HUDEP-2 (cell line): ENCODE measurements around the gene M1AP.
"Not testable (repeated sequence)": the region's sequence is repeated elsewhere in the genome, so short reads cannot be mapped to it uniquely, and the experiment has no call there.

Experiments
- DNase-seq, 76 experiments: peaks; one replicate each; lab custom pipeline; 2025; ENCODE audit not compliant: unreplicated experiment in 76 of 76; lab: John Stamatoyannopoulos, UW

Gene M1AP

DNA sequence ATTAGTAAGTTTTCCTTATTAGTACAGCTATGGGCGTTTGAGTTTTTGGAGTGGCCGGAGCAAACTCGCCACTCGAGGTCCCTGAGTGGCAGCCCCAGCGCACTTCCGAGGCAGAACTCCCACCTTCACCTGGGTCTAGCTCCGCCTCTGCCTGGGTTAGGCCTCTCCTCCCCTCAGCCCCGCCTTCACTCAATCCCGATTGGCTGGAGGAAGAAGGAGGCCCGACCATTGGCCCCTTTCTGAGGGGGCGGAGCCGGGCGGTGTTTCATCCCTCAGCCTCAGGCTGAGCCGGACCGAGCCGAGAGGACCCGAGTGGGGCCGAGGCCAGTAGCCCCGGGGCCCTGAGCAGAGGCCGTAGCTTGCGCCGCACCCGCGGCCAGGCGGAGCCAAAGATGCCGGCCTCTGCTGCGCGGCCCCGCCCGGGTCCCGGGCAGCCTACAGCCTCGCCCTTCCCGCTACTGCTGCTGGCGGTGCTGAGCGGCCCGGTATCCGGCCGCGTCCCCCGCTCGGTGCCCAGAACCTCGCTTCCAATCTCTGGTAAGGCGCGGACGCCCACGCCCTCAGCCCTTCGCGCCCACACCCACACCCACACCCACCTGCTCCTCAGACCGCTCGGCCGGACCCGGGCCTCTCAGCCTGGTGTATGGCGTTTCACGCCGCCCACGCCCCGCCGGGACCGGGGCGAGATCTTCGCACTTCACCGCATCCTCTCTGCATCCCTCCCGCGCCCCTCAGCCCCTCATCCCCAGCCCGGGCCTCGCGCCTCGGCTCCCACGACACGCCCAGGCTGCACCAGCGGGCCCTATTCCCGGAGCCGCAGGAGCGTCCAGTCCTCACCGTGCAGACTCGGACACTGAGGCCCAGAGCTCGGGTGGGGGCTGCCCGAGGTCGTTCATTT lies 6.1 kb upstream of the M1AP start, which contains the start of gene SEMA4F:
Gene SEMA4F, plus strand, starts transcription at position 263 of the 898 bp plus-strand sequence. Its CDS starts 130 bp downstream, at position 393.
- DNase-seq: peak in 74 of 76 experiments; percentile 12 to 93 (median 86)

DNA sequence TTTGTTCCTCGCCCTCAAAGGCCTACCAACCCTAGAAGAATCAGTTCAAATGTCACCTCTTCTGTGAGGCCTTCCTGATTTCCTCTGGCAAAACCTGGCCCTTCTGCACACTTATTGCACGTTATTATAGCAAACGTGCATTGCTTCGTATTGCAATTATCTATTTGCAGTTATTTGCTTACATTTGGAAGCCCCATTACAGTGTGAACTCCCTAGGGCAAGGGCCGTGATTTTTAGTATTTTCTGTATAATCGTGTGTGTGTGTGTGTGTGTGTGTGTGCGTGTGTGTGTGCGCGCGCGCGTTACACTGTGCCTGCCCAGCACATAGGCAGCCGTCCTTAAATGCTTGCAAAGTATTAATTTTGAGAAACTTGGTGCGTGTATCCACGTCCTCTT lies 5.5 kb upstream of the M1AP start:
- peak in 1 of 76 experiments; percentile 37 for DNase-seq

DNA sequence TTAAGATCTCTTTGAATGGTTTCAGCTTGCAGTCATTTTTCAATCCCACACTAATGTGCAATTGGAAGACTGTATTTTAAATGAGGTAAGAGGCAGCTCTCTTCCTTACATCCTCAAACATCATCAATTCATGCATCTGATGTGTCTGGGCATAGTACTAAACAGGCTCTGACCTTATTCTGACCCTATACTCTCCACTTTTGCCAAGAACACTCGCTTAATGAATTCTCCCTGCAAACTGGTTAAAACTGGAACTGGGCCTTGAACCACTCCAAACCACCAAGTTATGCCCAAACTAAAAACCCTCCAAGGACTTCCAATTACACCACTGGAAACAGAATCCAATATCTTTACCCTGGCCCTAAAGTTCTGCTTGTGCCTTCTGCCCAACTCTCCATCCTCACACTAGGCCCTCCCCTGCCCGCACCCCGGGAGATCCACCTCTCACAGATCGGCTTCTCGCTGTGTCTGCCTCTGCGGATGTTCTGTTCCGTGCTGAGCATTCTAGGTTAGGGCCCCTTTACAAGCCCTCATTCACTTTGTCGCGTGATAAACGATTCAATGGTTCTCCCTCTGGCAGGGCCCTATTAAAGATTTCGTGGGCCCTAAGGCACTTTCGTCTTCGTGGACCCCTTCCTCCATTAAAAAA lies 1.2 kb downstream of the M1AP start:
- DNase-seq: no peak

DNA sequence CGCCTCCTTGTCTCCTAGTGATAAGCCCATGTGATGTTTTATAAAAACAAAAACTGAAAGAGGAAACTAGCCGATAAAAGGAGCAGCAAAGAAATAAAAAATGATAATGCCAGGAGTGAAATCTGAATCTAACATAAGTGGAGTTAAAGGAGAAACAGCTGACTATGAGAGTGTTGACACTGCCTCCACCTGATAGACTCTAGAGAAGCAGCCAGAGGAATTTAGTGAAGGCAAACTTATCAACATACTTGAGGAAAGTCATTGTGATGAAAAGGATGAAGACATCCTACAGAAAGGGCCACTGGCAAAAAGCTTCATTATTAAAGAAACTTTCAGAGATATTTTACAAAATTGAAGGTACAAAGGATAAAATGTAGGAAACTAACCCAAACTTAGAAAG lies 1.9 kb downstream of the M1AP start:
- no peak for DNase-seq

DNA sequence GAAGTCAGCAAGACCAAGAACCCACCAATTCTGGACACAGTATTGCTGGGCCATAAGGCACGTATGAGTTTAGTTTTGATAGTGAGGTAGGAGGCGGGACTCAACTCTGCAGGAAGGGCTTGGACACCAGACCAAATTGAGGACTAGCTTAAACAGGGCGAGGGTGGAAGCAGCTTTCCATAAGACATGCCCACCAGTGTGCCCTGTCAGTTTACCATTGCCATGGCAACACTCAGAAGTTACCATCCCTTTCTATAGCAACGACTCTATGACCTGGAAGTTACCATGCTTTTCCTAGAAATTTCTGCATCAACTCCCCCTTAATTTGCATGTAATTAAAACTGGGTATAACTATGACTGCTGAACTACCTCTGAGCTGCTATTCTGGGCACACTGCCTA lies 2.8 kb downstream of the M1AP start:
- no peak for DNase-seq

DNA sequence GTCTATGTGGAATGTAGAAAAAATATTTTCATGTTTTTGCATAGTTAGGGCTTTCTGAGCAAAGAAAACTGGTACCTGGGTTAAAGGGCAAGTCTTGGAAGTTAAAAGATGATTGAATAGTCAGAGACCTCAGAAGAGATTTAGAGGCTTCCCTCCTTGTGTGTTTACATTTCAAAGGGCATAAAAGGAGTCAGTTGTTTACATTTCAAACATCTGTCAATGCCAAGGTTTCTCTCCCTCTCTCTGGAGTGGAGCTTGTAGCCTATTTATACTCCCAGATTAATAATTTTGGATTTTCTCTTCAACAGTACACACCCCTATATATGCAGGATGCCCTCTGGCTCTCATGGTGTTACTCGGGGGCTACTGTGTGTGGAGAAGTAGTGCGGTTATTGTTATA lies 8.6 kb downstream of the M1AP start:
- DNase-seq: no peak

DNA sequence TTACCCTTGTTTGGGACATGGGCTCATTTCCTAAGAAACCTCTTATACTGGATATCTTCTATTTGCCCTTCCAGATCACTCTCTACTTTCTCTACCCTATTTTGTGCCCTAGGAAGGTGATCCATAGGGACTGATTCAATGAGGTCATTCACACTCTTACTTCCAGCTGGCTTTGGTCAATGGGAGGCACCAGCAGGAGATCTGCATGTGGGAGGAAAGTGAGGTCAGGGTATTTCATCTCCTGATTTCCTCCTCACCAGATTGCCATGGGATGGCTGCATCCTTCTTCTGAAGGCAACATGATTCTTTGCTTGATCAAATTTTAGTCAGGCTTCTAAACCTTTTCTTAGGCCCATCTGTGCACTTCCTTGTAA lies 15.2 kb downstream of the M1AP start:
- no peak for DNase-seq

DNA sequence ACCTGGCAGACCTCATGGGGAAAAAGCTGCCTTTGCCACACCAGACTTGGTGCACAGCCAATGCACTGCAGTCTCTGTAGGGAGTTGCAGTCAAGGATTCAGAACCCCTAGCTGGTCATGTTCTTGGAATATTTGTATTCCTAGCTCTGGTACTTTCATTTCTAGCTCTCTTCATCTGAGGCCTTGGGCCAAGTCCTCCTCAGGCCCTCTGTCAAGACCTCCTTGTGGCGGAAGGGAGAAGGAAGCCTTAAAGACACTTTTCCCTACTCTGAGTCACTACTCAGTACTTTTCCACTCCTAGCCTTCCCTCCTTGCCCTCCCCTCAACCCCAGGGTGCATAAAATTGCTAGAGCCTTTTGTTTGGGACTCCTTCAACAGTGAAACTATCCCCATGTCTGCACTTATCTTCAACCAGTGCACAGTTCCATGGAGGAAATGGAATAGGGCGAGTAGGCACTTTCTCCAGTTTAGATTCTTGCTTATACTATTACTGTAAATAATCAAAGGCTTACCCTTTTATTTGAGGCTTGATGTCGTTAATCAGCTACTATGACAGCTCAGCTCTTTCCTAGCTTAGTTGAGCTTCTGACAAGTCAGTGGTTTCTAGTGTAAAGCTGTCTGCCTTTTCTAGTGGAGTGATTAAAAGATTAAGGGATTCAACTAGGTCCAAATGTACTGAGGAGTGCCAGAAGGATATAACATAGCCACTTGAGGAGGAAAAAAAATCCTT lies 15.8 kb downstream of the M1AP start:
- DNase-seq: no peak

DNA sequence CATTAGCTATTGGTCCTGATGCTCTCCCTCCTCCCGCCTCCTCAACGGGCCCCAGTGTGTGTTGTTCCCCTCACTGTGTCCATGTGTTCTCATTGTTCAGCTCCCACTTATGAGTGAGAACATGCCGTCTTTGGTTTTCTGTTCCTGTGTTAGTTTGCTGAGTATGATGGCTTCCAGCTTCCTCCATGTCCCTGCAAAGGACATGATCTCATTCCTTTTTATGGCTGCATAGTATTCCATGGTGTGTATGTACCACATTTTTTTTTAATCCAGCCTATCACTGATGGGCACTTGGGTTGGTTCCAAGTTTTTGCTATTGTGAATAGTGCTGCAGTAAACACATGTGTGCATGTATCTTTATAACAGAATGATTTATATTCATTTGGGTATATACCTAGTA lies 17.7 kb downstream of the M1AP start:
- DNase-seq: not testable (repeated sequence)

DNA sequence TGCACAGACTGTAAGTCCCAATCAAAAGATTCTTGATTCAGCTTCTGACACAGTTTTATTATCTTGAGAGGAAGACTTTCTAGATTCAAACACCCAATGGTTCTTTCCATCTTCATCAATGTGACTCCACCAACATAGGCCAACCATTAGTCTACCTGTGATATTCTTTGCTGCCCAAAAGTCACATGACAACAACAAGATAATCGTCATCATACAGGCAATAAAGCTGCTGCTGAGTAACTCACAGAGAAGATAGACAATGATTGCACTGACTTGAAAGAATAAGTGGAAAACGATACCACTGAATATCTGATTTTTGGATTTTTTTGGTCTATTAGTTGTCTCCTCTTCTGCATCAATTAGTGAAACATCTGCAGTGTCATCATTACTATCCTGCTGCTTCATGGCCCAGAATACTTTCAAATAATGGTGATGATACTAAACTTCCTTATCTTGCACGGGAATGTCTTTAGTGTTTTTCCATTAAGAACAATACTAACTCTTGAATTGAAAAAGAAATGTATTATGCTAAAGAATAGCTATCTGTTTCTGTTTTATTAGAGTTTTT lies 19.5 kb downstream of the M1AP start:
- no peak for DNase-seq

DNA sequence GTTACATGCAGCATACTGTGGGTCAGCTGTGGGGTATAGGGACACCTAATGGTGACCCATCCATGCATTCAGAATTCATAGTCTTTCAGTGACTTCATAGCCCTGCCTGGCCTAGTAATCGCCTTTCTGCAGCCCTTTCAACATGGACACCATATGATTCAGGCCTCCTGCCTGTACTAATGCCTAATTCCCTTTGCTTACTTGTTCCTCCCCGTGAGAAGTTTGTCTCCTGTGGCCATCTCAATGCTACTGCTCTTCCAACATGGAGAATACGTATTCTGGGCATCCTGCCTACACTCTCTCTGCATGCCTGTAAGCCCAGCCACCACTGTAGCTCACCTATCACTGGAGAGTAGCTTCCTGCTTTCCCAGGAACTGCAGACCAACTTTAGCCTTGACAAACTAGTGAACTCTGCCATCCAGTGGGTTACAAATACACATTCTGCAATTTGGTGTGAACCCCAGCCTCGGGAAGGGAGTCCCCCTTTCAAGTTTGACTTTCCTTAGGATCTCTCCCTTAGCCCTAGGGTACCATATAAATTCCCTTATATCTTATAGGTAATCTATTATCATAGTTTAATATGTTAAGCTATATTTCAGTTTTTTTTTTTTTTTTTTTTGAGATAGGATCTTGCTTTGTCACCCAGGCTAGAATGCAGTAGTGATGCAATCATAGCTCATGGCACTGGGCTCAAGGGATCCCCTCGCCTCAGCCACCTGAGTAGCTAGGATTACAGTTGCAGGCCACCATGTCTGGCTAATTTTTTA lies 22.3 kb downstream of the M1AP start:
- DNase-seq: no peak

DNA sequence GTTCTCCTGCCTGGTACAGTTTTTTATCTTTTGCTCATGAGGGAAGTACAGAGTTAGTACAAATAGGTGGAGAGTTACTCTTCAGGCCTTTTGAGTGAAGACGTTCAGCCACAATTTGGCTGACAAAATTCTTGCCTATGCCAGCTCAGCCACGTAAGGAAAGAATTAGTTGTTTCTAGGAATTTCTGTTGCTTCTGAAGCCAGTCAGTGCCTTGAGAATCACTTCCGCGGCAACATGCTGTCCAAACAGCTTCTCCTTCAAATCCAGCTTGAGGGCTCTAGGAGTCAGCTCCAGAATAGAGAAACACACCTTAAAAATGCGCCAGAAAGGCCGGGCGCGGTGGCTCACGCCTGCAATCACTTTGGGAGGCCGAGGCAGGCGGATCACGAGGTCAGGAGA lies 27.5 kb downstream of the M1AP start:
- DNase-seq: no peak

DNA sequence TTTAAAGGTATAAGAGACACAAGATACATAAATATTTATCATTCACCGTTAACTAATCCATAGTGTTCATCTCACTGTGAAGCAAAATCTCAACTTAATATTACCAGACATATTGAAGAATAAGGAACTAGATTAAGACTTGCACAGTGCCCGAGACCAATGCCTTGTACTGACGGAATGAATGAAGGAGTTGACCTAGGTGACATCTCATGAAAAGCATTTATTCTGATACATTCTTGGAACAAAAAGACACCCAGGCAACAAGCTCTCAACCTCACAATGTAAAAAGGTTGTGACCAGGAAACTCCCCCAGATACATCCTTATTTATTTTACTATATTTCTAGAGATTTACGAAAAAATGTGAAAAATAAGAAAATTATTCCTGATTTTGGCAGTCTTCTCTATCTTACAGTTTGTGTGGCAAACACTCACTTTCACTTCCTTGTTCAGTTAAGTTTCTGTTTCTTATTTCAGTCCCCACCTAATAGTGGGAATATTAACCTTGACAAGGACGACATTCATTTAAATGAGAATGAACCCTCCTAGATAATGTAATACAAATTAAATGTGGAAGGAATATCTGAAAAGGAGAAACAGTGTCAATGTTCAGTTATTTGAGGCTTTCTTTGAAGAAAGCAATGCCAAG lies 28.4 kb downstream of the M1AP start:
- no peak for DNase-seq

DNA sequence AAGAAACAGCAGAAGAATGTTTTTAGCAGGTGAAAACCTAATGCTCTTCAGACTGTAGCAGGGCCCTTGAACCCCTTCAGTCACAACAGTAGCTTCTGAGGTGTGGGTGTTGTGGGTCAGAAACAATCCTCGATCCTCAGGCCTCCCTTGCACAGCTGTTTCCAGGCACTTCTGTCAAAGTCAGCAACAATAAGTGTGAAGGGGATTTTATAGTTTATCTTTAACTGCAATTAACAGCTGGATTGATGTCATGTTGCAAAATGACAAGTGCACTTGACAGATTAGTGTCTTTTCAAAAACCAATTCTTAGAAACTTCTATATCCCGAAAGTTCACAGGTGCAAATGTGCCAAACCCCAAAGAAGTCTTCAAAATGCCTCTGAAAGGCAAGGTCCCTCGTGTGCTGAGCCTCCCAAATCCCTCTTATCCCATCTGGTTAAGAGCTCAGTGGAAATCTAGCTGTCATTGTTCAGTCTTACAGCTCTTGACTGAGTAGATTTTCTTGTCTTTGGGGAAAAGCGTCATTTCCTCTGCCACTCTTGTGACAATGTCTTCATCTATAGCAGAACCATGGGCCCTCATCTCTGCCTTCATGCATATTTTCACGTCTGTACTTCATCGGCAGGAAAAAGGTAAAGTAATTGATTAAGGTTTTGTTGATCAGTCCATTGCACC lies 29.6 kb downstream of the M1AP start:
- DNase-seq: no peak

DNA sequence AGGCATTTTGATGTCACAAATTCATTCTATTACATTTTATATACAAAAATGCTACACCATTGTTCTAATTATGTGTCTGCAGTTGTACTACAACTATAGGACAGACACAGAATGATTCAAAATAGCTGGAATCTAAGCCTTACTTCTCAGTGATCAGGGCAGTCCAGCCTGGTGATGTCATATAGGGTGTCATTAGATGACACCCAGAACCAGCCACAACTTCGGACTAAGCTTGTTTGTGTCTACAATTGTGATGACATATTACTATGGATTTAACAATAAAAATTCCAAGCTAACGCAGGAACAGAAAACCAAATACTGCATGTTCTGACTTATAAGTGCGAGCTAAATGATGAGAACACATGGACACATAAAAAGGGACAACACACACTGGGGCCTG lies 31.0 kb downstream of the M1AP start:
- no peak for DNase-seq

DNA sequence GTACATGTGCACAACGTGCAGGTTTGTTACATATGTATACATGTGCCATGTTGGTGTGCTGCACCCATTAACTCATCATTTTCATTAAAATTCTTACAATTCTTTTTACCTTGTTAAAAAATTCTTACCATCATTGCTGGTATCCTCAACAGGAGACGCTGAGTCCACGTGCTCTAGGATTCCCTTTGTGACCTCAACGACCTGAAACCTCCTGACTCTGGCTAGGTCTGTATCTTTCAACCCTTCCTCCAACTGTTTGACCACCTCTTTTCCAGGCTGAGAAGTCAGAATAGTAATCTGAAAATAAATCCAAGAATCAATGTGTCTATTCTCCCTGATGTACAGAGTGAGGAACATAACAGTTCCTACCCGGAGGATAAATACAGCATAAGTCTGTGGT lies 41.2 kb downstream of the M1AP start:
- DNase-seq: no peak

DNA sequence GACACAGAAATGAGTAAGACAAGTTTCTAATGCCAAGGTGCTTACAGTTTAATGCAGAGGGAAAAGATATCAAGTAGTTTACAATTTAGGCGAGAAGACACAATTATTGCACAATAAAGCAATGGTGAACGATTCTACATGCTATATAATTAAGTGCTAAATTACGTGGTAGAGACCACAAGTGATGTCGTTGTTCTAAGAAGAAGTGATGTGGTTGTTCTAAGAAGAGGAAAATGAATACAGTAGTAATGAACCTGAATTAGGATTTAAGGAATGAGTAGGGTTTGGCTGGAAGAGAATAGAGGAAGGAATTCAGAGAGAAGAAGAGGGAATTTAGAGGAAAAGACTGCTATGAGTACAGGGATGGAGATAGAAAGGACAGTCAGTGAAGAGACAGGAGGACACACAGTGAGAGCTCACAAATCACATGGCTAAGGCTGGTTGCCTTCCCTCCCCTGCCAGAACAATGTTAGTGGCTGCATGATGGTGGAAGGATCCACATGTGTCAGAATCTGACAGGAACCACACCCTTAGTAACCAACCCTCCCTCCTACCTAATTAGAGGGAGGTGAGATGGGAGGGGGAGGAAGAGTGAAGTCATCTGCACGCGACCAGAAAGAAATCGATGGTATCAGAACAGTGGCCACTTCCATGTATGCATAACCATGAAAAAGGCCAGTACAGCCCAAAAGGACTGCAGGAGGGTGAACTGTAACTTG lies 44.7 kb downstream of the M1AP start:
- no peak for DNase-seq

DNA sequence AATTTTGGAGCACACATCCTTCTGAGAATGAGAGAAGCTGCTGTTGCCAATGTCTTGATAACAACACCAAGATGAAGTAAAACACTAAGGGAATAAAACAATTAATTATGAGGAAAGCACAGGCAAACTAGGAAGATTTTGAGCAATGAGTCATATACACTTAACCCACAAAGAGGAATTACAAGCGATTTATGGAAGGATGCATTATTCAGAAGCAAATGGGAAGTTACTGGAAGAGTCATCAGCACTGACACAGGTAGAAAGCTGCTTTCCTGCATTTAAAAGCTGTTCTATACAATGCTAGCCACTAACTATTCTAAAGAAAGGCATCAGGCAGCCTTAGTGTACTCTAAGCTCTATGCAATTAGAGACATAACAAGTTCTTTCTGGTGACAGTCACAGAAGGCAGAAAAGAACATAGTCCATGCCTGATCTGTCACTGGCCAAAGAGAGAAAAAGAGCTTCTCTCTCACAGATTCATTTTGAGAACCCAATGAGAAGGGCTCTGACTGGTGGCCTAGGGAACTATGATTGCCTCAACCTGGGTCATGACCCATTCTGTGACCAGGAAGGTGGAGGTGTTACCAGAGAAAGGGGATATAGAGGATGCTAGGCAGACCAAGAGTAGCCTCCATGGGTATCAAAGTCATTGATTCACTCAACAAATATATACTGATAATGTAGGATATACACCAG lies 45.4 kb downstream of the M1AP start:
- no peak for DNase-seq
